Measurements from ENCODE around the gene APMAP.

APMAP gene

DNA sequence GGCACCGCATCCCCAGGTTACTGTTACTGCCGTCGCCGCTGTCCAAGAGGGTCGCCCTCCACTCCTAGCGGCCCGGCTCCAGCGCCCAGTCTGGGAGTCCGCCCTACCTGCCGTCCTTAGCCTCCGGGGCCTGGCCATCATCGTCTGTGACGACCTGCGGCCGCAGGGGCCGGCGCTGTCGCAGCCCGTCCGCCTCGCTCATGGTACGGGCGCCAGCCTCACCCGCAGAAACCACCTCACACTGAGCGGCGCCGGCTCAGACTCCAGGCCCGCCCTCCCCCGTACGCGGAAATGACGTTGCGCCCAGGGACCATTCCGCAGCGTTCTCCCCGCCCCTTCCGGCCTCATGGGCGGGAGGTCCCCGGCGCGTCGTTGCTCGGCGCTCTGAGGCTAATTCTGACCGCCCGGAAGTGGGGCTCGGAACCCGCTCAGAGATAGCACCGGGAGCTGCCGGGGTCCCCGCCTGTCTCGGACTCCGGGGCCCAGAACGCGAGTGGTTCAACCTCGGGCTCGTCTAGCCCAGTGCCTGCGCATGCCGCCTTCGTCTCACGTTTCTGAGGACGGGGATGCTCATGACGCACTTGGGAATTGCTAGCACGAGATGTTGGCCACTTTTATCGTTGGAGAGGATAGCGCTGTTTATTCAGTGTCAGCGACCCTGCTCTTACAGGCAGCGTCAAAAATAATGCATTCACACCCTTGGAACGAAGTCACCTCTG, at the start of gene APMAP (continued):
- TF ChIP-seq ZBTB6 (tag by site-specific recombination; IDR thresholded peaks at IDR 0.05) (peak; percentile 71), ZNF600 (tag by site-specific recombination; IDR thresholded peaks at IDR 0.05) (peak; percentile 82; the same call in 1 of the 2 replicates), ZXDB (tag by site-specific recombination; IDR thresholded peaks at IDR 0.05) (peak; percentile 91), PATZ1 (tag by site-specific recombination; IDR thresholded peaks at IDR 0.05) (peak; percentile 17; the same call in 1 of the 2 replicates), ZFHX2 (tag by site-specific recombination; conservative IDR thresholded peaks at IDR 0.05) (peak; percentile 49), MZF1 (tag by site-specific recombination; IDR thresholded peaks at IDR 0.05; ENCODE audit: borderline replicate concordance) (no peak), ZFP37 (tag by site-specific recombination; IDR thresholded peaks at IDR 0.05) (0 out of 2 replicates have a peak, but pooled peaks have one; percentile 31), HOXA7 (CRISPR knock-in tag; IDR thresholded peaks at IDR 0.05; ENCODE audit: borderline replicate concordance) (no peak), HOXD13 (CRISPR knock-in tag; IDR thresholded peaks at IDR 0.05; ENCODE audit: borderline replicate concordance) (no peak), ZNF521 (tag by site-specific recombination; IDR thresholded peaks at IDR 0.05) (no peak), KLF1 (tag by site-specific recombination; IDR thresholded peaks at IDR 0.05) (peak; percentile 35; the same call in 1 of the 2 replicates), ZBTB20 (tag by site-specific recombination; IDR thresholded peaks at IDR 0.05) (peak; percentile 97), ZNF202 (tag by site-specific recombination; IDR thresholded peaks at IDR 0.05; ENCODE audit: borderline replicate concordance) (no peak), ZNF777 (tag by site-specific recombination; IDR thresholded peaks at IDR 0.05; ENCODE audit: borderline replicate concordance) (0 out of 2 replicates have a peak, but pooled peaks have one; percentile 22), ZFP41 (tag by site-specific recombination; IDR thresholded peaks at IDR 0.05; ENCODE audit: borderline replicate concordance) (no peak), ZNF26 (tag by site-specific recombination; IDR thresholded peaks at IDR 0.05) (no peak), SP7 (tag by site-specific recombination; IDR thresholded peaks at IDR 0.05) (peak; percentile 71), BCL11A (tag by site-specific recombination; IDR thresholded peaks at IDR 0.05; ENCODE audit: low read depth) (no peak), ZNF626 (tag by site-specific recombination; IDR thresholded peaks at IDR 0.05) (no peak), REPIN1 (tag by site-specific recombination; IDR thresholded peaks at IDR 0.05; ENCODE audit: low read depth) (peak; percentile 99; the same call in 1 of the 2 replicates), FEZF1 (tag by site-specific recombination; IDR thresholded peaks at IDR 0.05) (no peak), ZEB2 (tag by site-specific recombination; IDR thresholded peaks at IDR 0.05) (peak; percentile 60; the same call in 1 of the 2 replicates), ZNF354C (tag by site-specific recombination; IDR thresholded peaks at IDR 0.05; ENCODE audit: borderline replicate concordance, low read depth) (no peak), ZNF169 (tag by site-specific recombination; IDR thresholded peaks at IDR 0.05) (no peak), ZNF747 (tag by site-specific recombination; IDR thresholded peaks at IDR 0.05) (no peak), IKZF3 (tag by site-specific recombination; IDR thresholded peaks at IDR 0.05) (no peak; the same call in 1 of the 2 replicates), EGR2 (tag by site-specific recombination; IDR thresholded peaks at IDR 0.05; ENCODE audit: low read depth) (0 out of 2 replicates have a peak, but pooled peaks have one; percentile 13), ZNF660 (tag by site-specific recombination; IDR thresholded peaks at IDR 0.05) (0 out of 2 replicates have a peak, but pooled peaks have one; percentile 33), GLIS2 (tag by site-specific recombination; IDR thresholded peaks at IDR 0.05) (peak; percentile 84), KLF9 (tag by site-specific recombination; IDR thresholded peaks at IDR 0.05; ENCODE audit: low read depth) (peak; percentile 74), AEBP2 (tag by site-specific recombination; IDR thresholded peaks at IDR 0.05; ENCODE audit: borderline replicate concordance) (no peak), YY1 (tag by site-specific recombination; IDR thresholded peaks at IDR 0.05) (no peak)
- TF ChIP-seq, protein P1, sequence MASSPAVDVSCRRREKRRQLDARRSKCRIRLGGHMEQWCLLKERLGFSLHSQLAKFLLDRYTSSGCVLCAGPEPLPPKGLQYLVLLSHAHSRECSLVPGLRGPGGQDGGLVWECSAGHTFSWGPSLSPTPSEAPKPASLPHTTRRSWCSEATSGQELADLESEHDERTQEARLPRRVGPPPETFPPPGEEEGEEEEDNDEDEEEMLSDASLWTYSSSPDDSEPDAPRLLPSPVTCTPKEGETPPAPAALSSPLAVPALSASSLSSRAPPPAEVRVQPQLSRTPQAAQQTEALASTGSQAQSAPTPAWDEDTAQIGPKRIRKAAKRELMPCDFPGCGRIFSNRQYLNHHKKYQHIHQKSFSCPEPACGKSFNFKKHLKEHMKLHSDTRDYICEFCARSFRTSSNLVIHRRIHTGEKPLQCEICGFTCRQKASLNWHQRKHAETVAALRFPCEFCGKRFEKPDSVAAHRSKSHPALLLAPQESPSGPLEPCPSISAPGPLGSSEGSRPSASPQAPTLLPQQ (tag by site-specific recombination; IDR thresholded peaks at IDR 0.05) = peak; percentile 36; the same call in 1 of the 2 replicates

All from HEK293 (cell line).